Superior temporal gyrus (tissue), 1 donor: ENCODE data around the gene TMA7B.

ENCODE experiments used
- DNase-seq: peaks from one replicate; pipeline ENCODE4 v3.0.0-alpha.2; 2016; ENCODE audit errors: extremely low spot score

Gene TMA7B

DNA sequence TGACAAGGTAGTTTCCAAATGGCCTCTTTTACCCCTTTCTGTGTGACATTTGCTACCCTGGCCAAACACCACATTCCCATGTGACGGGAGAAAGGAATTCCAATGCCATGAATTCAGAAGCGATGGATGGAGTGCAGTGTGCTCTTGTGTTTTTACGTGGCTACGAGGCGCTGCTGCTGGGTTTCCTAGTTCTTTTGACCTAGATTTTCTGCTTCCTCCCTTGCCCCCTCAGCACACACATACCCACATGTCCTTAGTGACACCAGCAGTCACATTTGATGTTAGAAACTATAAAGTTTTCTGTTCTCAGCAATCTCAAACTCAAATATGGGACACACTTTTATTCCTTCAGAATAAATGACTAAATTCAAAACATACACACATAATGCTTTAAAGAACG lies 7.8 kb upstream of the TMA7B start:
- DNase-seq = no peak

DNA sequence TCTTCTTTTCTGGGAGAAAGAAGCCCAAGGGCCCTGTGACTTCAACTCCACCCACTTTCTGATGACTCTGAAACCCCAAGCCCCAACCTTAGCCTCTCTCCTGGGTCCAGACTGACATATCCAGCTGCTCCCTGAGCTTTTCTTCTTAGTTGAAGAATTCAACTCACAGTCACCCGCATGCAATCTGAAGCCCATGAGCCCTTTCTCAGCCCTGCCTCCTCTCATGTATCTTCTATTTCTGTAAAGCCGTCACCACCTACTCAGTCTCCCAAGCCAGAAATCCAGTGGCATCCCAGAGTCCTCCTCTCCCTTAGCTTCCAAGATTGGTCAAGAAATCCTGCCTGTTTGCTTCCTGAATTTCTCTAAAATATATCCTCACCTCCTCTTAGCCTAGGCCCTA lies 7.1 kb upstream of the TMA7B start:
- DNase-seq = peak; percentile 34

DNA sequence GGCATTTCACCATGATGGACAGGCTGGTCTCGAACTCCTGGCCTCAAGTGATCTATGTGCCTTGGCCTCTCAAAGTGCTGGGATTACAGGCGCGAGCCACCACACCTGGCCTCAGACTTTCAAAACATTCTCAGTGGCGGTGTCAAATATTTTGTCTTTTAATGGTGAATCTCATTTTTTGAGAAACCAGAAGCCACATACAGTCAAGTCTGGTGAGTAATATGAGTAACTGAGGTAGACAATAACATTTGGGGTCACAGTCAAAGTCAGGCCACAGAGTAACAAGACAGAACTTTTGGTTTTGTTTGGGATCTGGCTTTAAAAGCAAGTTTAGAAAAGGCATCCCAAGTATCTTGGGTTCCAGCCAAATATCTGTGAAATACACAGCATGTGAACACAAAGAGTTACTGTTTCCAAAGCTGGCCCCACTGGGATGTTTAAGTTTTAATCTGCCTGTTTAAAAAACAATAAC lies 5.6 kb upstream of the TMA7B start:
- no peak for DNase-seq

DNA sequence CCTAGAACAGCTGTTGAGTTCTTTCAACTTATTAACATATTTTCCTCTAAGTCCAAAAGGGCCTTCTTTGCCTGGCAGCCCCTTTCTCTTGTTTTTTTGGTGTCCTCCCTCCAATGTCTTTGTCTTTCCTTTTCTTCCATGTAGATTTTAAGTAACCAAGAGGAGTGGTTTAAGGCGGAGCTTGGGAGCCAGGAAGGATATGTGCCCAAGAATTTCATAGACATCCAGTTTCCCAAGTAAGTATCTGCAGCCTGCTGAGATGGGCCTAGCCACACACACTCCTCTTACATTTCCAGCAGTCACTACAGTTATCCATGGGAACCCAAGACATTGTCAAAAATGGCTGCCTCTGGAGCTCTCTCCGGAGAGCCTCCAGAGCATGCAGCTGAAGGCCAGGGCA lies 4.5 kb upstream of the TMA7B start:
- DNase-seq = no peak

DNA sequence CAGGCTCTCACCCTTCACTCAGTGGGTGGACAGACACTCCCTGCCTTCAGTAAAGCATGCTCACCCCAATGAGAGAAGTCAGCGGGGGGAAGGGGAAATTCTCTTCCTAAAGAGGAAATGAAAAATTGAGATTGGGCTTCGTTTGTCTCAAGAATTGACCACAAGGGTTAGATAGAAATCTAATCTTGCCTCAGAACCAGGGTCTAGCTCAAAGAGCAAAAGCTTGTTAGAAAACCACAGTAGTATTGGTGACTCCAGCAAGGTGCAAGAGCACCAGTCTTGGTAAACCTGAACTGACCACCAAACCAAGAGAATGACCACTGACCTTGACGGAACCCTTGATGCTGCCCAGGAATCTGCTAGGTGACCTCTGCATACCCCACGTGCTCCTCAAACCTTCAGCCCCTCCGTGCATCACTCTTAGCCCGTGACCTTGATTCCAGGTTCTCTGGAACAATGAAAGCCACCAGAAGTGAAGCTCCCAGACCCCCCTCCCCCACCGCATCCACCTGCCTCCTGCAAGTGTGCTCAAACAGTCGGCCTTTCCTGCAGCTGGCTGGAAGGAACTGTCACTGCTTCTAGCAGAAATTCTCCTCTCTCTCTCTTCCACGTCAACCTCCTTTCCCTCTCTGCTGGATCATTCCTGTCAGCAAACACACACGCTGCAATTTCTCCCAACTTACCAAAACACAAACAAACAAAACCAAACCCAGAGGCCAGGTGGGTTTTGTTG lies 3.1 kb upstream of the TMA7B start:
- DNase-seq = no peak

DNA sequence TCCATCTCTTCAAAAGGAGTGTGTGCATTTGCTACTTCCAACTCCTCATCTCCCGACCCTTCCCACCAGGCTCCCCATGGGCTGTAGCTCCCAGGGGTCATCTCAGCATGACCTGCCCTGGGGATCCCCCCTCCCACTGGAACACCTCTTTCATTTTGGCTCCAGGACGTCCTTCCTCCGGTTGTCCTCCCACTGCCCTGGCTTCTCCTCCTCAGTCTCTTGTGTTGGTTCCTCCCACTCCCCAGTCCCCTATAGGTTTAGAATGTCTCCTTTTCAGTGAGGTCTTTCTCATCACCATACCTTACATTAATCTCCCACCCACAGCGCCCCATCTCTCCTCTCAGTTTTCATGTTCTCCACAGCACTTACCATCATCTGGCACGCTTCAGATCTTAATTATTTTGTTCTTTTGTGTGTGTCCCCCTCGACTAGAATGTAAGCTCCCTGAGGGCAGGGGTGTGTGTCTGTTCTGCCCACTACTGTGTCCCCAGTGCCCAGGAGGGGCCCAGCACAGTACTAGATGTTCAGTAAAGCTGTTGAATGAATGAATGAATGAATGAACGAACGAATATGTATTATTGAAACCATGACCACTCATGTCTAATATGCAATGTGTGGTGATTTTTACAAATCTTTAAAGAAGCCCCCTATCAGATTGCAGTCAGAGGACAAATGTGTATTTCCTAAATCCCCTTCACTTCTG lies 2.0 kb upstream of the TMA7B start:
- DNase-seq = no peak

DNA sequence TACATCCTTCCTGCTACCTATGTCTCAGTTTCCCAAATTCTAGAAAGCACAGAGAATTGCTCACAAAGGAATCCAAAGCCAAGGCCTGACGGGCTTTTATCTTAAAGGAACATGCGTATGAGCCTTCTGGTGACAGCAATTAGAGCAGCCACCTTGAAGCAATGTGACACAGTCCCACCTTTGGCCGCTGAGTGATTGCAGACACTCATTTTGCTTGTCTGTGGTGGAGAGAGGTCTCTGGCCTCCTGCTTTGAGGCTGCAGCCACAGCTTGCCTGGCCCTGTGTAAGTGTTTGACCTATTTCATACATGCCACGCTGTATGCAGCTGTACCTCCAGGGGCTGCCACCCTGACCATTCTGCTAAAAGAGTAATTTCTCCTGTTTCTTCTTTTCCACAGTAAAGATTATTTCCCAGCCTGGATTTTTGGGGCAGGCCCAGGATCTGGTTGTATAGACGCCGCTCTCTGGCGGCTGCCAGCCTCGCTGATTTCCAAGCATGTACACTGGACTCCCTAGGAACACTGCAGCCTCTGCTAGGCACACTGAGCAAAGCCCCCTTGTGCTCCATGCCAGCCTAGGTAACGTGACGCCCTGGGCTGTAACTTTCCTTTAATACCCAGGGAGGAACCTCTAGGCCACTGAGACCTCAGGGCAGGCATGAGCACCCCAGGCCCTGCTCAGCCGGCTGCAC lies 1.1 kb upstream of the TMA7B start:
- no peak for DNase-seq

DNA sequence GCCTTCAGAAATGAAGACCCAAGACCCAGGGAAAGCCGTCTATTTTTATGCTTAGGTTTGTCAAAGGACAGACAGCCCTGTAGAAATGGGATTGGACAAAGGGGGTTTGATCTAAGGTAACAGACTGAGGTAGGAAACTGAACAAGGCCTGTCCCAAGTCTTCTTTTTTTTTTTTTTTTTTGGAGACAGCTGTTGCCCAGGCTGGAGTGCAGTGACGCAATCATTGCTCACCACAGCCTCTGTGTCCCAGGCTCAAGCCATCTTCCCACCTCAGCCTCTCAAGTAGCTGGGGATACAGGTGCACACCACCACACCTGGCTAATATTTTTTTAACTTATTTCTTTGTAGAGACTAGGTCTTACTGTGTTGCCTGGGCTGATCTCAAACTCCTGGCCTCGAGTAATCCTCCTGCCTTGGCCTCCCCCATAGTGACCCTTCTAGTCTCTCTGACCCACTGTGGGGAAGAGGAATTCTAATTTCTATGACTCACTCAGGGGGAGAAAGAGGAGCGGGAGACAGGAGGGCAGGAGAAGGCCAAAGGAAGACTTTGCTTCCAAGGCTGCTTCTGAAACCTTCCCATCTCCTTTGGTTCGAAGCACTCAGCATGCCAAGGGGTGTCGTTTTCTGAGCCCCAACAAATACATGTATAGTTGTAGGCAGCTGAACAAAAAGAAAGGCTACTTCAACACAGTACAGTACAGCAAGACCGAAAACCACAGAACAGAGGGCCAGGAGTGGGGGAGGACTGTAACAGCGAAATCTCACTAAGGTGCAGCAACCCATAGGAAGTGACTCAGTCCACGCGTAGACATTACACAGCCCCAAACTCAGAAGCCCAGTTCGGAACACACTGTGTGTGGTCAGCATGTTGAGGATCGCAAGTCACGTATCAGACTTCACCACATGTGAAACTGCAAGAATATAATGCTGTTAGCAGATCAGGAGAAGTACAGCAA lies 872 bp downstream of the TMA7B start:
- DNase-seq = no peak

DNA sequence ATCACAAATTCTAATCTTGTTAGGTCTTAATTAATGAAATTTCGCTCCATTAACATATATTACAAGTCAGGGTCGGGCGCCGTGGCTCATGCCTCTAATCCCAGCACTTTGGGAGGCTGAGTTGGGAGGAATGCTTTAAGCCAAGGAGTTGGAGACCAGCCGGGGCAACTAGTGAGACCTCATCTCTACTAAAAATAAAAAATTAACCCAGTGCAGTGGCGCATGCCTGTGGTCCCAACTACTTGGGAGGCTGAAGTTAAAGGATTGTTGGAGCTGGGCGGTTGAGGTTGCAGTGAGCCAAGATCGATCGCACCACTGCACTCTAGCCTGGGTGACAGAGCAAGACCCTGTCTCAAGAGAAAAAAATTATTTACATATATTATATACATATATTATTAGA lies 1.9 kb downstream of the TMA7B start:
- DNase-seq = no peak

DNA sequence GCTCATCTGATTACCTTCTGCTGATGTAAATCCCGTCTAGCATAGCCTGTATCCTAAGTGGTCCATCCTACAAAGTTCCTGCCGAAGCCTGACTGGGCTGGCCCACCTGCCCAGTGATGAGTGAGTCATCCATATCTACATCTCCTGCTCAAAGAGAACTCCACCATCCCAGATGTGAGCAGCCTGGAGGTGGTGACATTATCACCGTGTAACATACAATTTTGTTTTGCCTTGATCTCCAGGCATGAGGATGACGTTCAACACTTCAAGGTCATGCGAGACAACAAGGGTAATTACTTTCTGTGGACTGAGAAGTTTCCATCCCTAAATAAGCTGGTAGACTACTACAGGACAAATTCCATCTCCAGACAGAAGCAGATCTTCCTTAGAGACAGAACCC lies 5.6 kb downstream of the TMA7B start:
- no peak for DNase-seq

DNA sequence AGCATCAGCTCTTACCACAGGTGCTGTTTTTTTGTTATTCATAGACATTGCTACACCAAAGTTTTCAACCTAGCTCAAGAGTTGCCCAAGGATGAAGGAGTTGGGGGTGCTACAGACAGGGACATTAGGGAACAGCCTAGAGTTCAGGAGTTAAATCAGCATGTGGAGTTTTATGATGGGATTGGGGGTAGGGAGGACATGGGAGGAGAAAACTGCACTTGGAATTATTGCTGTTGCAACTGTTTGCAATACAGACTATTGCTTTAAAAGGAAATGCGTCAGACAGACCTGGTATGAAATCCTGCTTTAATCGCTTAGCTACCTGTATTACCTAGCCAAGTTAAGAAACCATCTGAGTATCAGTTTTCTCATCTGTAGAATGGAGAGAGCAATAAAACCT lies 6.3 kb downstream of the TMA7B start:
- no peak for DNase-seq

DNA sequence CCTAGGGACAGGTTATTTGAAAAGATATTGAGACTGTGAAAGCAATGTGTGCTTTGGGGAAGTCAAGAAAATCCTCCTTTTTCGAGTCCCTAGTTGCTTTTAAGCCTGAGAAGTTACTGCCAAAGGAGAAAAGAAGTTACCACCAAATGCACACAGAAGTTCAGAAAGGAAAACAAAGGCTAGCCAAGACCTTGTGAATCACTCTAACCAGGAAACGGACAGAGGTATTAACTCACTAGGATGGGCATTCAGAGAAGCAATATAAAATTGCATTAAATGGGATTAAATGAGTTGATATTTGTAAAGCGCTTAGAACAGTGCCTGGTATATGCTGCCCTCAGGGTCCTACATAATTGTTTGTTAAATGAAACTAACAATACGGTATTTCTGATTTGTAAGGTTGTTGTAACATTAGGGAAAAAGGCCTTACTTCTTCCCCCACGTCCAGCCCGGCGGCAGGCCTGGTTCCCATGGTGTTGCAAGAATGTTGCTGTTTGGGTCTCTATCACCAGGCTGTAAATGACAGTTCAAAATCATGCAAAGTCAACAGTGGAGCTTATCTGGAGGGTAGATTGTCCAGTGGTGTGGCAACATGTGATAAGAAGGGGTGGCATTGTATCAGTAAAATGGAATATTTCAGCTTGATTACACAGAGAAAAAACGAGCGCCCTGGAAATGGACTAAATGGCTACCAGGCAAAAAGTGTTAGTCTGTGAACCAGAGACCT lies 7.1 kb downstream of the TMA7B start:
- DNase-seq = no peak

DNA sequence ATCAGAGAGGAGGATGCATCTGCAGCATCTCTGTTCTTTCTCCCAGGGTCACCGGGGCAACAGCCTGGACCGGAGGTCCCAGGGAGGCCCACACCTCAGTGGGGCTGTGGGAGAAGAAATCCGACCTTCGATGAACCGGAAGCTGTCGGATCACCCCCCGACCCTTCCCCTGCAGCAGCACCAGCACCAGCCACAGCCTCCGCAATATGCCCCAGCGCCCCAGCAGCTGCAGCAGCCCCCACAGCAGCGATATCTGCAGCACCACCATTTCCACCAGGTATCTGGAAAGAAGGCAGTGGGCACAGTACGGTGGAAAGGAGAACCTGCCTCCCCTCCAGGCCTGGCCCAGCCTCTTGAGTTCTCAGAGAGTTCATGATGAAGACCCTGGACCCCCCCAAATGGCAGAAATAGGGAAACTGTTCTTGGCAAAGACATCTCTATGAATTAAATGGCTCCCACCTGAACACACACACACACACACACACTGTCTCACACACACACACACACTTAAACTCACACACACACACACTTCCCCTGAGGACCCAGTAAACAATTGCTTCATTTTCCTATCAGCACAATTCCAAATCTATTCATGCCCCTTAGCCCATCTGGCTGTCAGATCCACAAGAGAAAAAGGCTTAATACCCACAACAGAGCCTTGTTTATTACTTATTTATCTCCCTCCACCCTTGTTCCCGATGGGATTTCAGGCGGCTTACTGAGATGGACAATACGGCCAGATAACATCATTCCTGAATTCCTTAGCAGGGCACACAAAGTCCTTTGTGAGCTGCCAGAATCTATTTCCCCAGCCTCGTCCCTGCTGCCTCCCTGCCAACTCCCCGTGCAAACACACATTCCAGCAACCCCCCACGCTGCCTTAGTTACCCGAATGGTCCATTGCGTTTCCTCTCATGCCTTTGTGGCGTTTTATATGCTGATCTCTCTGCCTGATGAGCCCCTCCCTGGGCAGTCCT lies 8.1 kb downstream of the TMA7B start:
- no peak for DNase-seq

DNA sequence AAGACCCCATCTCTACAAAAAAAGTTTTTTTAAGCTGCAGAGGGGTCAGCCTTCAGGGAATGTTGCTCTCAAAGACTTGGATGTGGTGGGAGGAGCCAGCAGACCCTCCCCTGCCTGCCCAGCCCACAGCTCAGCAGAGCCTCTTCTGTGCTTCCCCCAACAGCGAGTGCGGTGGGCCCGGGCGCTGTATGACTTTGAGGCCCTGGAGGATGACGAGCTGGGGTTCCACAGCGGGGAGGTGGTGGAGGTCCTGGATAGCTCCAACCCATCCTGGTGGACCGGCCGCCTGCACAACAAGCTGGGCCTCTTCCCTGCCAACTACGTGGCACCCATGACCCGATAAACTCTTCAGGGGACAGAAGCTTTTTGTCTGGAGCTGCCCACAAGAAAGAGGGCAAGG lies 10.5 kb downstream of the TMA7B start:
- no peak for DNase-seq

DNA sequence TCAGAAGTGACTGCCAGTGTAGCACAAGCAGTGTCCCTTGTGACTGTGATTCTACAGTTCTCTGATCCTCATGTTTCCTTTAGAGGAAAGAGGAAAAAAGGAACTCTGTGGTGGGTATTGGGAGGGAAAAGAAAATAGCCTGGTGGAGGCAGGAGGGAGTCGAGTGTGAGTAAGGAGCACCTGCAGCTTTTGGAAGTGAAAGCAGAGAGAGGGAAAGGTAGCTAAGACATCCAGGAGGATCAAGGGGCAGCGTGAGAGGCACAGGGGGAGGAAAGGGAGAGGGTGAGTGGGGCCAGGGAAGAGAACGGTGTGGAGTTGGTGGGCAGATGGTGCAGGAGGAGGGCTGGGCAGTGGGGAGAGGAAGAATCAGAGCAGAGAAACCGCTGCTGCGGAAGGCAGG lies 12.4 kb downstream of the TMA7B start:
- no peak for DNase-seq

DNA sequence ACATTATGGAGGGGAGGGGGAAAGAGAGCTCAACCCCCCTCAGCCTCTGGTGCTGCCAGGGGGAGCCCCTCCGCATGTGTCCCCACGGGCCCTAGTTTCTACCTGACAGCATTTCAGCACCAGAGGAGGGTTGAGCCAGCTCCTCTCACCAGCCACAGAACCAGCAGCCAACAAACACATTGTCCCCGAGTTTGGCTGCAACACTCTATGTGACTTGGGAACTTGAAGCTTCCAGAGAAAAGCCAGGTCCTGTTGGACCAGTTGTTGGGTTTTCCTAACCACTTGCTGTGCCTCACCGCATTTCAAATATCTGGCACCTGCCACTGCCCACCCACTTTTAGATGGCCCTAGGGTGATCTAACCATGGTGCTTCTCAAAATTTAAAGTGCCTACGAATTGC lies 13.5 kb downstream of the TMA7B start:
- no peak for DNase-seq

DNA sequence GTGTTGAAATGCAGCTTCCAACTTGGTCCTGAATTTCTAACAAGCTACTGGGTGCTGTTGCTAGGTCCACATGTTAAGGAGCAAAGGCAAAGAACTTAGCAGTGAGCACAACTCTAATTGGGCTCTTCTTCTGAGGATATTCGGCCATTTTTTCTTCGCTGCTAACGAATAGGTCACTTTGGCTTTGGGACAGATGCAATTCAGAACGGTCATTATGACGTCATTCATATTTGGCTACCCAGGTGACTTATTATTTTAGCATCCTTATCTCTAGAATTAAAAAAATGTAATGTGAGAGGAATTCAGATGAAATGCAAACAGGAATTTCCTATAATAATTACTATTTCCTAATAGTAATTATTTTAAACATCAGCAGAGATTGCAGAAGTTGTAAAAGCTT lies 13.9 kb downstream of the TMA7B start:
- no peak for DNase-seq

DNA sequence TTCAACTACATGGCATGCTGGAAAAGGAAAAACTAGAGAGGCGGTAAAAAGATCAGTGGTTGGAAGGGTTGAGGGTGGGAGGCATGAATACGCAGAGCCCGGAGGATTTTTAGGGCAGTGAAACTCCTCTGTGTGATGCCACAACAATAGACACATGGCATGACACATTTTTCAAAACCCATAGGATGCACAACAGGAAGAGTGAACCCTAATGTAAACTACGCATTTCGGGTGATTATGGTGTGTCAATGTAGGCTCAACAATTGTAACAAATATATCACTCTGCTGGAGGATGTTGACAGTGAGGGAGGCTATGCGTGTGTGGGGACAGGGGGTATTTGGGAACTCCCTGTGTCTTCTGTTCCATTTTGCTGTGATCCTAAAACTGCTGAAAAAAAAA lies 18.9 kb downstream of the TMA7B start:
- DNase-seq = no peak

DNA sequence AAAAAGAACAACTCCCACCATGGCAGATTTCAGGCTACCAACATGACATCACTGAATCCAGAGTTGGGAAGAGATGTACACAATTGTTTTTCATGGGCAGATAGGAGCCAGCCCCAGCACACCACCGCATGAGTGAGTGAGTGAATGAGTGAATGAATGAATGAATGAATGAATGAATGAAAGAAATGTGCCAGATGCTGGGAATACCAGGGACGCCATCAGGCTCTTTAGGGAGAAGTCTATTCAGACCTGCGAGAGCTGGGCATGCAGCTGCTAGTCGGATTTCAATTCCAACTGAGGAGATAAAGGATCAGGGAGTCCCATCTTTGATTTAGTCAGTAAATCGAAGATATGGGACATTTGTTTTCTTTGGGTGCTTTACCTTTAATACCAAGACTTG lies 19.3 kb downstream of the TMA7B start:
- DNase-seq = no peak

DNA sequence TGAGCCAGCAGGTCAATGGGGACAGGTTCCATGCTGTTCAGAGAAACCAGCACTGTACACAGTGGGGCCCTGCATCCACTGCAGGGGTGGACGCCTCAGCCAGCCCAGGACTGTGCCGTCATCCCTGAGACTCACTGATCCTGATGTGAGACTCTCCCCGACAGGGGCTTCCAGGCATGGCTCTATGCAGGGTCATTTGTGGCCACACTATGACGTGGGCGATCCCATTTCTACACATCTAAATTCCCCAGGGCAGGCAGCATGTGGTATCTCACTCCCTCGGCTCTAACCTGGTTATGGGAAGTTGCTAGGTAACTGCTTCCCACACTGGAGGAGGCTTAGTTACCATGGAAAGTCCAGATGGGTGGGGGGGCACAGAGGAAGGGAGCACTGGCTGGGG lies 20.4 kb downstream of the TMA7B start:
- DNase-seq = no peak
